A673 (cell line): ENCODE measurements around the gene LHFPL5.

Experiments used
- CTCF ChIP-seq: fragments of 300-800, 200-600 bp; sonication (generic); conservative IDR thresholded peaks from 2 replicates; pipeline ENCODE4 v1.5.1; 2017; ENCODE audit warnings: low read depth, mild to moderate bottlenecking, antibody characterized with exemption, low read length, moderate library complexity, mixed read lengths
- EZH2 ChIP-seq: fragments of 200-600 bp; sonication (generic); IDR thresholded peaks from 2 replicates; pipeline ENCODE4 v1.6.1; 2017; ENCODE audit warnings: borderline replicate concordance, low read depth, mild to moderate bottlenecking, mixed read lengths, antibody characterized with exemption, low read length; ENCODE audit not compliant: poor library complexity, severe bottlenecking

GRCh38 chr6:35798706-35799105, 6.4 kb upstream of the LHFPL5 start:
- no peak for TF ChIP-seq CTCF
- no peak for TF ChIP-seq EZH2
